KMS-11 (cell line): ENCODE results near the gene ANO8.

Experiments used
- H2AFZ ChIP-seq: fragments of 200-600 bp; sonication (generic); 2 replicates; pipeline ENCODE4 v1.6.1; 2016; ENCODE audit warnings: antibody characterized with exemption, mixed run types, low read depth
- H3K27ac ChIP-seq: fragments of 200-600 bp; sonication (generic); 2 replicates; pipeline ENCODE4 v1.6.1; 2016; ENCODE audit warnings: mild to moderate bottlenecking, mixed run types
- H3K27me3 ChIP-seq: fragments of 200-600 bp; sonication (generic); 2 replicates; pipeline ENCODE4 v1.6.1; 2017; ENCODE audit warnings: mild to moderate bottlenecking, low read depth, mixed run types, moderate library complexity; ENCODE audit not compliant: insufficient read depth
- H3K36me3 ChIP-seq: fragments of 200-600 bp; sonication (generic); 2 replicates; pipeline ENCODE4 v1.6.1; 2017; ENCODE audit warnings: mild to moderate bottlenecking, mixed run types; ENCODE audit not compliant: insufficient read depth
- H3K4me1 ChIP-seq: fragments of 200-600 bp; sonication (generic); 2 replicates; pipeline ENCODE4 v1.6.1; 2016; ENCODE audit warnings: mild to moderate bottlenecking, low read depth, mixed run types; ENCODE audit not compliant: poor library complexity, severe bottlenecking
- H3K4me2 ChIP-seq: fragments of 200-600 bp; sonication (generic); 2 replicates; pipeline ENCODE4 v1.7.0; 2016; ENCODE audit warnings: mild to moderate bottlenecking, mixed run types
- H3K4me3 ChIP-seq: fragments of 200-600 bp; sonication (generic); IDR thresholded peaks from 2 replicates; pipeline ENCODE4 v1.6.1; 2017; ENCODE audit warnings: low read depth, low read length, mixed read lengths; ENCODE audit not compliant: insufficient read depth
- H3K79me2 ChIP-seq: fragments of 200-600 bp; sonication (generic); 2 replicates; pipeline ENCODE4 v1.6.1; 2016; ENCODE audit warnings: low read depth, mixed run types; ENCODE audit not compliant: insufficient read depth
- H3K9ac ChIP-seq: fragments of 200-600 bp; sonication (generic); 2 replicates; pipeline ENCODE4 v1.6.1; 2016; ENCODE audit warnings: mild to moderate bottlenecking, mixed run types
- H4K20me1 ChIP-seq: fragments of 200-600 bp; sonication (generic); 2 replicates; pipeline ENCODE4 v1.6.1; 2016; ENCODE audit warnings: mild to moderate bottlenecking, mixed run types; ENCODE audit not compliant: insufficient read depth
- CTCF ChIP-seq: fragments of 200-600 bp; sonication (generic); conservative IDR thresholded peaks from 2 replicates; pipeline ENCODE4 v1.6.1; 2017; ENCODE audit warnings: low read depth, mild to moderate bottlenecking, antibody characterized with exemption, low read length, moderate library complexity, mixed read lengths

The ANO8 gene

GRCh38 chr19:17330262-17331044, 4.2 kb downstream of the ANO8 start:
- Histone ChIP-seq H3K36me3 (no peaks in the 10 kb centered on the region), H3K4me2 (no peak overlapping the region), H4K20me1 (no peaks in the 10 kb centered on the region), H3K4me1 (peaks cover 11% of the 10 kb centered on the region), H3K27me3 (no peaks in the 10 kb centered on the region), H3K4me3 (no peak overlapping the region), H3K79me2 (no peaks in the 10 kb centered on the region), H3K27ac (no peak overlapping the region), H2AFZ (no peak overlapping the region), H3K9ac (no peak overlapping the region)
- no peak for TF ChIP-seq CTCF

- H3K4me1 ChIP-seq: peaks cover 5% of the 10 kb centered on the region
- no peaks in the 10 kb centered on the region for H3K27me3 ChIP-seq
- no peaks in the 10 kb centered on the region for H3K79me2 ChIP-seq
- TF ChIP-seq CTCF: no peak
- no peak overlapping the region for H2AFZ ChIP-seq
- H3K36me3 ChIP-seq: no peaks in the 10 kb centered on the region
- no peaks in the 10 kb centered on the region for H4K20me1 ChIP-seq
- no peak overlapping the region for H3K27ac ChIP-seq
- H3K4me3 ChIP-seq: no peak overlapping the region
- H3K9ac ChIP-seq: no peak overlapping the region
- no peak overlapping the region for H3K4me2 ChIP-seq
These were observed 5.0 kb downstream of the ANO8 start for GRCh38 chr19:17329366-17330261.

- TF ChIP-seq CTCF: no peak
- Histone ChIP-seq H3K79me2 (no peaks in the 10 kb centered on the region), H3K36me3 (no peaks in the 10 kb centered on the region), H3K9ac (no peak overlapping the region), H2AFZ (no peak overlapping the region), H4K20me1 (no peaks in the 10 kb centered on the region), H3K27ac (no peak overlapping the region), H3K4me1 (peaks cover 5% of the 10 kb centered on the region), H3K27me3 (no peaks in the 10 kb centered on the region), H3K4me3 (no peak overlapping the region), H3K4me2 (no peak overlapping the region)
These were observed 5.9 kb downstream of the ANO8 start for GRCh38 chr19:17328517-17329365.
